HG02870 (cell line): ENCODE measurements around the gene TXNDC11.
A peak's percentile ranks its signal among the peaks of the same experiment; 100 is the strongest.

Experiments
- ATAC-seq: cut with Tn5 transposase; IDR thresholded peaks from one replicate; pipeline ENCODE4 v1.9.1; 2021; ENCODE audit warnings: mild to moderate bottlenecking, moderate library complexity; ENCODE audit not compliant: unreplicated experiment

The TXNDC11 gene

DNA sequence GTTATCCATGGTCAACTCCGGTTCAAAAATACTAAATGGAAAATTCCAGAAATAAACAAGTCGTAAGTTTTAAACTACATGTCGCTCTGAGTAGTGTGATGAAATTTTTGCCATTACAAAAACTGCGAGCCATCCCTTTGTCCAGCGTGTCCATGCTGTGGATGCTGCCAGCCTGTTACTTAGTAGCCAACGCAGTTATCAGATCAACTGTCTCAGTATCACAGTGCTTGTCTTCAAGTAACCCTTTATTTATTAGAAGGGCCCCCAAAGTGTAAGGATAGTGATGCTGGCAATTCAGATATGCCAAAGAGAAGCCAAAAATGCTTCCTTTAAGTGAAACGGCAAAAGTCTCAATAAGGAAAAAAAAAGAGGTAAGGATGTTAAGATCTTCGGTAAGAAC lies 50.5 kb downstream of the TXNDC11 start:
- ATAC-seq, result no peak

DNA sequence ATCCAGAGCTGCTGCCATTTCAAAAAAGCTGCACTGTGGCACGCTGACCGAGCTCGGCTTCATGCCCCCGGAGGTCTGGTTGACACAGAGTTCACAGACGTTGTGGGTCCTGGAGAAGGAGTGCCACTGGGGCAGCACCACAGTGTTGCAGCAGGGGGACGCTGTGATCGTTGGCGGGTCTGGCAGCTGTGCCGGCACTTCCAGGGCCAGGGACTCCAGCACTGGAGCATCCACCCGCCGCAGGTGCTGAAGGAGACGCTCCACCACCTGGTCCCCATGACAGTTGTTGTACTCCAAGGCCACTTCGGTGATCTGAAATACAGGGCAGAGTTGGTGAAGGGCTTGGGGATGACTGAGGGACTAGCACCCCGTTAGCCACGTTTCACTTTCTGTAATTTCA lies 50.9 kb downstream of the TXNDC11 start:
- ATAC-seq, result no peak

- ATAC-seq, result no peak
These were observed 51.4 kb downstream of the TXNDC11 start for GRCh38 chr16:11691235-11691634.

GRCh38 chr16:11689031-11689840 lies 53.4 kb downstream of the TXNDC11 start:
- peak; percentile 92 for ATAC-seq

DNA sequence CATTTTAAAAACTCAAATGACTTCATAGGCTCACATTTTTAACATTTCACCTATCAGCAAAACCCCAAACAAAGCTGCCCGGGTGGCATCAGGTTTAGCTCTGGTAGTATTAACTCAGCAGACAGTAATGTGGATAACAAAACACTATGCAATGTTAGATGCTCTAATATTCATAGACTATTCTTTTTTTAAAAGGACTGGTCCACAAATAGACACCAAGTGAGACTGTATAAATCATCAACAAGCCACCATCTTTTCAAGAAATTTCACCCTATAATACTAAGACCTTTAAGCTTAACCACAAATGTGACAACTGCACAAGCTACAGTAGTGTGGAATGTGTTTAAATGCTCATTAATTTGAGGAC lies 54.2 kb downstream of the TXNDC11 start:
- ATAC-seq, result no peak

- no peak for ATAC-seq
These were observed 54.8 kb downstream of the TXNDC11 start for GRCh38 chr16:11687601-11688519.

DNA sequence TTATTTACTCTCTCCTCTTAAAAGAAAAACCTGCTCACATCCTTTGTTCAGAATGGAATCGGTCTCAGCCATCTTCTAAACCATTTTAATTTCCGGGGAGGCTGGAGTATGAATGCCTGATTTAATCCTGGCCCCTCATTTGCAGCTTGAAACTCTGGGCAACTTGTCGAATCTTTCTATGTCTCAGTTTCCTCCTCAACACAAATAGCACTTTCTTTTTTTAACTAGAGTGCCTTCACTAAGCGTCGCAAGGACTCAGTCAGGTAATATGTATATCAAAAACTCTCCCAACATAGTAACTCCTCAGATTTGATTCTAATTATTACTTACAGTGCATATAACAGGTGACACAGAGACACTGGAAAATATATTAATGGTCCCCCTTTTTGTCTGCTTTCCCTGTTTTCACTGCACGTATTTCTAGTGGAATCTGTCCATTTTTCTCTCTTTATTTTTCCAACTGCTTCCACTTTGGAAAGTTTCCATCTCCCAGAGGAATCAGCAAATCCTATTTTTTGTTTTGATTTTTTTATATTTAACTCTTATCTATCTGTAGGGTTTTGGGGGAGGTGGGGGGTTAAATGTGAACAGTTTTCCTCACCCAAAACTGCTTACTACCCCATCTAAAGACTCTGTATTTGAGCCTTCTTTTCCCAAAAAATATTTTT lies 55.8 kb downstream of the TXNDC11 start:
- no peak for ATAC-seq

DNA sequence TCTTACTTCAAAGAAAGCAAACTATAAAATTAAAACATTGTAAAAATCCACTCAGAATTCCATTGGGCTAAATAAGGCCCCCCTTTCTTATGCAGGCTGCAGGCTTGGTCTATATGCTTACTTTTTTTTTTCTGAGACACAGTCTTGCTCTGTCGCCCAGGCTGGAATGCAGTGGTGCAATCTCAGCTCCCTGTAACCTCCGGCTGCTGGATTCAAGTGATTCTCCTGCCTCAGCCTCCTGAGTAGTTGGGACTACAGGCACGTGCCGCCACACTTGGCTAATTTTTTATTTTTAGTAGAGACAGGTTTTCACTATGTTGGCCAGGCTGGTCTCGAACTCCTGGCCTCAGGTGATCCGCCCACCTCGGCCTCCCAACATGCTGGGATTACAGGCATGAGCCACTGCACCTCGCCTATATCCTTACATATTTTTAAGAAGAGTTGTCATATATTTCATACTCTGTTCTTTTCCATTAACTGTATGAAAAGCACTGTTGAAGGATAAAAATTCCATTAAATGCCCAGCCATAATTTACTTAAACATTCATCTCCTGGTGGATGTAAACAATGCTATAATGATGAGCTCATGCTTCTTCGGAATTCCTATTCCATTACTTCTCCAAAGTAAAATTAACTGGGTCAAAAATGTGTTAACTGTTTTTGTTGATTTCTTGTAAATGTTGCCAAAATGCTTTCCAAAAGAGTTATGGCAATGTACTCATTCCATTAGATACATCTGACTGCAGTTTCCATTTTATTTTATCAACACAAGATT lies 56.6 kb downstream of the TXNDC11 start:
- no peak for ATAC-seq

DNA sequence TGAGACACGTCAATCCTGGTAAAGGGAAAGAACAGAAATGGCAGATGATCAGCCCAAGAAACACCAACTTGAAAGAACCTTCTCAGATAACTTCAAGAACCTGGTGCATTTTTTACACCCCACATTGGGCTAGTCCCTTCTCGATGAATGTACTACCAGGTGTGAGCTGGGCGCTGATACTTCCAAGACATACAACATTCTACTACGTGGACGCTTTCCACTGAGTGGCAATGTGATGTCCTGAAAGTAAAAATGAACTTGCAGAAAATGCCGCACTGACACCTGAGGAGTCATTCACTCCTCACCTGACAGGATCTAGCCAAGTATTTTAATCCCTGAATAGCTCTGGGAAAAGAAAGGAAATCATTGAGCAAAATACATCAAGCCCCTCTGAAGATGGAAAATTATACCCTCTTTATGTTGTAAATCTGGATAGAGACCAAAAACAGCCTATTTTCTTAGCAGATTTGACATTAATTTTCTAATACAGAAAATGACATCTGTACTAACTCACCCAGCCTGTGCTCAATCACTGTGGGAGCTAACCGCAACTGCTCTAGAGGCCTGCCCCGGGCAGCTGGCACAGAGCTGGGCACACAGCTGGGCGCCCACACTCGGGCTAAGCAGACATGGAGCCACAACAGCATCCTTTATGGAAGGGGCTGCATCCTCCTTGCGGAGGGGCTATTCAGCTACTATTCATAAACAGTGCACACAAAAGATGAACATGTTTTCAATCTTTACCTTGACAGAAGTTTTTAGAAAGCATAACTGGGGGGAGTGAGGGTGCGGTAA lies 58.2 kb downstream of the TXNDC11 start:
- no peak for ATAC-seq

DNA sequence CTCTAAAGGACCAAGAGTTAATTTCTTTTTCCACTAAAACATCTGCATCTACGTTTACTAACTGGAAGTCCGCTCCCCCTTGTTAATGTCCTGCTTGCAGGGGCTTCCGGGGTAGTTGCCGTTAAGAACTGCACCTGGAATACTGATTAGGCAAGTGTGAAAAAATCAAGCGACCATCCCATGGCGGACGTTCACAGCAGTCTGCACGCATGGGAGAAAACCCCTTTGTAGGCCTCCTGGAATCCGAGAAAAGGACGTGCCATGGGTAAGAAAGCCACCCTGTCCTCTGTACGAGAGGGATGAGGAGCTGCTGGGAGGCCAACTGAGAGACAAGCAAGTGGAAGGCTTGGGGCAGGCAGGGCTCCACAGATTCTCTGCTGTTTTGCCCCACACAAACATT lies 59.5 kb downstream of the TXNDC11 start:
- ATAC-seq, result no peak

GRCh38 chr16:11682655-11683096 lies 60.0 kb downstream of the TXNDC11 start:
- no peak for ATAC-seq

- ATAC-seq, result no peak
These were observed 60.5 kb downstream of the TXNDC11 start for GRCh38 chr16:11681976-11682654.

- no peak for ATAC-seq
These were observed 61.1 kb downstream of the TXNDC11 start for GRCh38 chr16:11681556-11681955.

DNA sequence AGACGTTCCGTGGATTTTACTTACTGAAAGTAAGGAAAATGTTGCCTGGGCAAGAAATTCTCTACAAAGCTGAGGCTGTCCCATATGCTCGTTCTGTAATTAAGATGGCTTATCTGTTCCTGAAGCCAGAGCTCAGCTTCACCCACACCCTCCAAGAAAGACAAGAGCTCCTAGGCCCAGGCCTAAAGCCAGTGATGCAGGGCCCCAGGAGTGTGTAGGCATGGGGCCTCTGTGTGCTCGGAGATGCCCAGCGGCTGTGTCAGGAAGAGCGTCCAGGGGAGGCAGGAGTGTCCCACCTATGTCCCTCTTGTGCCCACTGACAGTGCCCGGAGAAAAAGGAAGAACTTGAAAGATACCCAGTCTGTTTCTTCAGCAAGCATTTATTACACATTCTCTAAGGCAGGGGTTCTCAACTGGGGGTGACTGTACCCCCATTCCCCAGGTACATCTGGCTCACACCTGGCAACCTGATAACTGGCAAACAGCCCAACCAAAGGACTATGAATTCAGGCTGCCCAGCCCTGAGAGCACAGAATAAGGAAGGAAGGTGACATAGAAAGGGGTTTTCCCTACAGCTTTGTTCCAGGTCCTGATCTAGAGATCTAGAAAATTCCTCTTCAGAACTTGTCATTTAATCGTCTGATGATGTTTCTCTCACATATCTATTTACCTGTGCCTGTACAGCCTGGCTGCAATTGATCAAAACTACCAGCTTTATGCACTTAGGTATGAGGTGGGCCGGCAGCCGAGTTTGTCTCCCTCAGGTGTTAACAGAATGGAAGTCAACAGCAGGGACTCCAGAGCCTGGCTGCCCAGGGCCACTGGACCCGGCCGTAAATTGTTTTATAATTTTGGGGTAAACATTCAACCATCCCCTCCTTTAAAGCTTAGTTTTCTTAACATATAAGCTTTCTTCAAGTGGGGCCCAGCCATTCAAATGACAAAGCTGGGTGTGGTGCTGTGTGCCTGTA lies 62.4 kb downstream of the TXNDC11 start:
- no peak for ATAC-seq

- no peak for ATAC-seq
These were observed 63.4 kb downstream of the TXNDC11 start for GRCh38 chr16:11679250-11679649.

- no peak for ATAC-seq
These were observed 64.4 kb downstream of the TXNDC11 start for GRCh38 chr16:11677959-11678881.

GRCh38 chr16:11677451-11677951 lies 65.2 kb downstream of the TXNDC11 start:
- ATAC-seq, result no peak
